IPS DF 4.7 (cell line): ENCODE data around the gene CTBP1.
"Not testable (repeated sequence)": the region's sequence is repeated elsewhere in the genome, so short reads cannot be mapped to it uniquely, and the experiment has no call there.

Source experiments
- DNase-seq: peaks from one replicate; pipeline ENCODE4 v3.0.0-alpha.2; 2013; ENCODE audit warnings: low spot score; ENCODE audit errors: extremely low read depth

The CTBP1 gene

DNA sequence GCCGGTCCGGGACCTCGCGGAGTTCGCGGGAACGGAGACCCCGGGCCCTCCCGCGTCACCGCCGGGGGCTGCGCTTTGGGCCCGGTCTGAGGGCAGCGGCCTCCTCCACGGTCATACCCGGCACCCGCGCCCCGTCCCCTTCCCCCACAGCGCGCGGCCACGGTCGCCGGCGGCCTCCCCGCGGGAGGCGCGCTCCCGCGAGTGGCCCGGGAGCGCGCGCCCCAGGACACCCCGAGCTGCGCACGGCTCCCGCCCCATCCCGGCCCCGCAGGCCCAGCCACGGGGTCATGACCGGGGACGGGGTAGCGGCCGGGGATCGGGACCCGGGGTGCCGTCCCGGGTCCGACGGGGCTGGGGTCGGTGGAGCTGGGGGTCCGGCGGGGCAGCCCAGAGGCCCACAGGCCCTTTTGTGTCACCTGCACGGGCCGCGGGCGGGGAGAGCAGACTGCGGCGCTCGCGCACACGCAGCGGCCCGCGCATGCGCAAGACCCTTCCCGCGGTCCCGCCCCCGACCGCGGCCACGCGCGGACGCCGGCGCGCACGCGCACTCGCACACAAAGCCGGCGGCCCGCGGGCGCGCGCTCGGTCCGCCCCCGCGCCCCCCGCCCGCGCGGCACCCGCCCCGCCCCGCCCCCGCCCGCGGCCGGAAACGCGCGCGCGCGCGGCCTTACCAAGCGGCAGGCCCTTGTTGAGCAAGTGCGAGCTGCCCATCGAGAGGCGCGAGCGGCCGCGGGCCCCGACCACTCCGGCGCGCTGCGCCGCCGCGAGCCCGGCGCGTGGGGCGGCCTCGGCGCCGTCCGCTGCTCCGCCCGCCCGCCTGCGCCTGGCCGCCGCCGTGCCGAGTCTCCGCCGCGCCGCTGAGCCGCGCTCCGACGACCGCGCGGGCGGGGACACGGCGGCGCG, at the start of gene CTBP1:
TSS of gene CTBP1 (minus strand) at position 886 of the 903 bp plus-strand sequence. CDS start 7,799 bp downstream, outside the sequence.
- no peak for DNase-seq

DNA sequence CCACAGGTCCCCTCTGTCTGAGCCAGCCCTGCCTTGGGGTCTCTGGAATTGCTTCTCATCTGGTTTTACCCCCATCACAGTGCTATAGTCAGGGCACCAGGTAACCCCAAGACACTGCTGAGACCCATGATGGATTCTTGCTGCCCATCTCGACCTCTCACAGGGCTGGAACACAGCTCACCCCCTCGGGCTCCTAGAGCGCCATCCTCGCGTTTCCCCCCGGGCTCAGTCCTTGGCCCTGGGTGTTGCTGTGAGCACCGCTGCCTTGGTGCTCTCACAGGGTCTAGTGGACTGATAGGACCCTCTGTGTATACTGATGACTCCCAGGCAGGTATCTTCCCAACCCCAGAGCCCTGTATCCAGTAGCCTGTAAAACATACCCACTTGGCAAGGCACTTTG, 49.5 kb upstream of the CTBP1 start:
- DNase-seq = no peak

DNA sequence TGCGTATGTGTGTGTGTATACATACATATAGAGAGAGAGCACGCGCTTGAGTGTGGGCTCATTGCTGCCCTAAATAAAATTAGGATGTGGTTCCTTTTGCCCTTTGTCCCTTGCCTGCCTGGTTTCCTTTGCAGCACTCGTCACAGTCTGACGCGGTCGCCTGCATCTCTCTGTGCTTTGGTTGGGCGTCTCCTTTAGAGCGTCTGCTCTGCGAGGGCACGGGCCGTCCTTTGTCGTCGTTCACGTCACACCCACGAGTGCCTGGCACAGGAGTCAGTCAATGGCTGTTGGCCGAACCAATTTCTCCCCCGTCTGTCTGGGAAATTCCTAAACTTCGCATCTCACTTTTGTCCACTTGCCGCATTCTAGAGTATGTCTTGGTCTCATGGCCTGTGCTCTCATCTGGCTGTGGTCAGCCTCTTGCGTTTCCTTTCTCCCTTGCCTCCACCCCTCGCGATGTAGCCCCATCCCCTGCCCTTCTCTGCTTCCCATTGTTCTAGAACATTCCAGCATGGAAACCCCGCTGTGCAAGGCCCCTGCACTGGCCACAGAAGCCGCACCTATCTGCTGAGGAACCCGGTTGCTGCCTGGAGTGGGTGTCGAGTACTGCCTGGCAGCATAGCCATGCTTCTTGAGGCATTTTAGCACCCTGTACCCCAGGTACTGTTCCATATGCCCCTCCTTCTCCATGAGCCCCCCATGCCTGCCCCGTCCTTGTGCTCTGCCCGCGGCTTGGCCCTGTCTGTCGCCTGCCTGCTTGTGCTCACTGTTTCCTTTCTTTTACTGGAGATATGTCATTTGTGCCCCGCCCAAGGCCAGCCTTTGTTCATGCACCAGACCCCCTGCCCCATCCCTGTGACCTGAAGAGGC, 48.8 kb upstream of the CTBP1 start:
- DNase-seq = no peak

DNA sequence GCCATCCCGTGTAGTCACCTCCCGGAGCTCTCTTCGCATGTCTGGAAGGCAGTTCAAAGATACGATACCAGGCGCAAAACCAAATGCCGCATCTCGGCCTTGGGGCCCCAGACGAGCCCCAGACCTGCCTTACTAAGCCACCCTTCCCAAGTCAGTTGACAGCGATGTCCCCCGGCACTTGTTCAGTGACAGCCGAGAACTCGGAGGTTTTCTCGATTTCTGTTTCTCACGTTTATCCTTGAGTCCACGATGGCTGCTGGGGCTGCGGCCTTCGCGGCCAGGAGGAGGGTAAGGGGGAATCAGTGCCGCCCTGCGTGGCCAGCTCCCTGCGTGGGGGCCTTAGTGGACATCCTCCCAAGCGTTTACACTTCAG, 48.1 kb upstream of the CTBP1 start:
- no peak for DNase-seq

DNA sequence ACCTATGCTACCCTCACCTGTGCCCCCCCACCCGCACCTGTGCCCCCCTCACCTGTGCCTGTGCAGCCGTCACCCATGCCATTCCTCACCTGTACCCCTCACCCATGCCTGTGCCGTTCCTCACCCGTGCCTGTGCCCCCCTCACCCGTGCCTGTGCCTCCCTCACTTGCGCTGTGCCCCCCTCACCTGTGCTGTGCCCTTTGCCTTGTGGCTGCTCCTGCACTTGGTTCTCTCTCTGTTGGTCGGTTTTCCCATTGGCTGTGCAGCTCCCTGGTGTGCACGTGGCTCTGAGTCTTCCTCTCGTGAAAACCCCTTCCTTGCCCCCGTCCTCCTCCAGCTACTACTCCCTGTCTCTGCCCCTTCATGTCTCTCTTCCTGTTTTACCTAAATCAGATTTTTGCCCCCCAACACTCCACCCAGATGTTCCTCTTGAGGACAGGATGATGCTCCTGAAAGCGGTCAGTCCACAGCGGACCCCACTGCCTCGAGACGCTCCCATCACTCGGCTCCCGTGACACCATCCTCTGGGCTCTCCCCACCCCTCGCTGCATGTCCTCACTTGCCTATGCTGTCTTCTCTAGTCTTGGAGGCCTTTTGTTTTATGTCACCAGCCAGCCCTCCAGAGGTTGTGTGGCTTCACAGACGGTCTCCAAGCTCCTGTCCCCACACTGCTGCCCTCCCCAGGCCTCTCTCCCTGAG, 47.5 kb upstream of the CTBP1 start:
- DNase-seq = no peak

DNA sequence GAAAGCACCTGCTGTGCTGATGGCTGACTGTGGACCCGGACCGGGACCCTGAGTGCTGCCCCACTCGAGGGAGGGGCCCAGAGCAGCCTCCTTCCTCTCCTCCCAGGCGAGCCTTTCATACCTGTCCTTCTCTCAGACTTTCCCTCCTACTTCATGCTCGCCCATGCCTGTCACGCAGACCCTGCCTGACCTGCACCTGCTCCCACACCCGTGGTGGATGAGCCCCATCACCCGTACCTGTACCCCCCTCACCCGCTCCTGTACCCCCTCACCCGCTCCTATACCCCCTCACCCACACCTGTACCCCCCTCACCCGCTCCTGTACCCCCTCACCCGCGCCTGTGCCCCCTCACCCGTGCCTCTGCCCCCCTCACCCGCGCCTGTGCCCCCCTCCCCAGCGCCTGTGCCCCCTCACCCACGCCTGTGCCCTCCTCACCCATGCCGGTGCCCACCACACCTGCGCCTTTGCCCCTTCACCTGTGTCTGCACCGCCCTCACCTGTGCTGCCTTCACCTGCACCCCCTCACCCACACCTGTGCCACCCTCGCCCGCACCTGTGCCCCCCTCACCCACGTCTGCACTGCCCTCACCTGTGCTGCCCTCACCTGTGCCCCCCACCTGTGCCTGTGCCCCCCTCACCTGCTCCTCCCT, 46.6 kb upstream of the CTBP1 start:
- DNase-seq = no peak

DNA sequence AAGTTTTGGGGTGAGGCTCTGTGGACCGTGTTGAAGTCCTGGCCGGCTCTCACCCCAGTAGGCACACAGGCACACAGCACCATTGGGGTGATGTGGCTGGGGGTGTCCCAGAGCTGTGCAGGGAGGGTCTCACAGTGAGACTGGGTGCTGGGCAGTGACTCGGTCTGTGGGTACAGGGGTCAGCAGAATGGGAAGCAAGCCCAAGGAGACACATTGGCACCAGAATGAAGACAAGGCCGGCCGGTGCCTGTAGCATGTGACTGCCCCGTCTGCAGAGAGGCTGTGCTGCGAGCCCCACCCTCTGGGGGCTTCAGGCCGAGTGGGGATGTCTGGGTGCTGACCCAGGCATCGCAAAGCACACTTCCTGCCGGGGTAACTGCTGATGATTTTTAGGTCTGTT, 46.0 kb upstream of the CTBP1 start:
- no peak for DNase-seq

DNA sequence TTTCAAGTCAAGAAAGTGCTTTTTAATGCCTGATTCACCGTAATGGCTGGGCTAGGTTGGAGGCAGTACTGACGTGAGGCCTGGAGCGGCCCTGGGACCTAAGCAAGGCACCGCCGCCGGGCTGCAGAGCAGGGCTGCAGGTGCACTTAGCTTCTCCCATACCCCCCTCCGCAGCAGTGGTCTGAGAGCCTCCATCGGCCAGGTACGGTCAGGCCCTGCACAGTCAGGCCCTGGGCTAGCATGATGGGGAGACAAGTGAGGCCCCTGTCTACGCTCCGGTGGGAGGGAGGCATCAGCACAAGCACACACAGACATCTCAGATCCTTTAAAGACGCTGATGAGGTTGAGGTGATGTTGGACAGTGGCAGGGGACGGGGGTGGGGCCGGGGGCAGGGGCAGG, 45.5 kb upstream of the CTBP1 start:
- DNase-seq = no peak

DNA sequence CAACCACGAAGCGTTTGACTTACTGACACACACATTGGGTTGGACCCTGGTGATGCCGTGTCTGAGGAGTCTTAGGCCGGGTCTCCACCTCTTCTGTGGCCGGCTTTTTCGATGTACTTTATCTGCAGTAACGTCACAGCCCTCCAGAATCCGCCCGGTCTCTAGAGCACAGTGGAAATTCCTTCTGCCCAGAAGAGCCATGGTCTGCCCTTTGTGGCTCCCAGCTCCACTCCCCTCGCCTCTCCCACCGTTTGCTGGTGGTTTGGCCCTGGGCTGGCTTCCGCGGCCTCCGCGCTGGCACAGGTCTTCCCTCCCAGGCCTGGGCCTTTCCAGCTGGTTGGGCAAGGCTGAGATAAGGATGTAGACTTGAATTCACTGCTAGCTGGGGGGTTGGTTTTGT, 45.1 kb upstream of the CTBP1 start:
- DNase-seq = no peak

DNA sequence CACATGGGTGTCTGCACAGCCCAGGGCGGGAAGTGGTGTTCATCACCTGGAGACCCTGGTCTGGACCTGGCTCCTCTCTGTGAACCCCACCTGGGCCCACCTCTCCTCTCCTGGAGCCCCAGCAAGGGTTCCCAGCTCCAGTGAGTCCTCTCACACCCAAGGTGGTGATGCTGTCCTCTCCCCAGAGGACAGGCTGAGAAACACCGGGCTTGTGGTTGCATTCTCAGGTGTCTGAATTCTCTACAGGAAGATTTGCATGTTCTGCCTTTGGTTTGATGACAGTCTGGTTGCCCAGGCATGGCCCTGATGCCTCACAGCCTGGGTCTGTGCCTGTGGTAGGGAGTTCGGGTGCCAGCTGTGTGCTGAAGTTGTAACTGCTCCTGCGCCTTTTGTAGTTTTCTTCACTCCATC, 44.6 kb upstream of the CTBP1 start:
- DNase-seq = no peak

DNA sequence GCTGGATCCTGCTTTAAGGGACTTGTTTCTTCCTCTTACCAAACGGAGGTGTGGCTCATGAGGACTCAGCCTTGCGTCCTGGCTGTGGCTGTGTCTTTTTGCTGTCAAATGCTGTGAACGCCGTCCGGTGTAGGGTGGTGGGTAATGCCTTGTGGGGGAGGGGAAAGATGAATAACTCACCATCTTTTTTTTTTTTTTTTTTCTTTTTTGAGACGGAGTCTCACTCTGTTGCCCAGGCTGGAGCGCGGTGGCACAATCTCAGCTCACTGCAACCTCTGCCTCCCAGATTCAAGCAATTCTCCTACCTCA, 43.7 kb upstream of the CTBP1 start:
- not testable (repeated sequence) for DNase-seq

DNA sequence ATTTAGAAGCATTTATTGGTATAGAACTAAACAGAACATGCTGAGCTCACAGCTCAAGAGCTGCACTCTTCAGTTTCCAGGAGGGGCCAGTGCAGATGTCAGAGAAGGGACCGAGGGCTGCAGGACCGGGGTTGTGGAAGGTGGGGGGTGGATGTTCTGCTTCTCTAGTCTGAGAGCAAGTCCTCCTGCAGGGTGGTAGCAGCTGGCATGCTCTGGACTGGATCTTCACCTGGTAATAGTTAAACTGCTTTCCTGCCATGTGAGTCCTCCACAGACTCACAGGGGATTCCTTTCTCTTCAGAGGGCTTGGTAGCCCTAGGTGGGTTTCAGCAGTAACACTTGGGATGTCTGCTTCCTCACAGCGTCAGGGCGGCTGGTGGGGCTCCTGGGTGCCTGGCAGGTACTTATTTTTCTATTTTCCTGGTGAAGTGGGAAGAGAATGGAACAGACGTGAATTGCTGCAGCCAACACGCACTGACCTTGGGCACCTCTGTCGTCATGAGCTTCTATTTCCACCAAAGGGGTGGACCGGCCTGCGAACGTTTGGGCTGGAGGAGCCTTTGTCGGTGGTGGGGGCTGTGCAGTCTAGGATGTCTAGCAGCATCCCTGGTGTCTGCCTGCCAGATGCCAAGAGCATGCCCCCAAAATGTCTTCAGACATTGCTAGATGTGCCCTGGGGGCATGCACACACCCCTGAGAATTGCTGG, 43.2 kb upstream of the CTBP1 start:
- DNase-seq = no peak

DNA sequence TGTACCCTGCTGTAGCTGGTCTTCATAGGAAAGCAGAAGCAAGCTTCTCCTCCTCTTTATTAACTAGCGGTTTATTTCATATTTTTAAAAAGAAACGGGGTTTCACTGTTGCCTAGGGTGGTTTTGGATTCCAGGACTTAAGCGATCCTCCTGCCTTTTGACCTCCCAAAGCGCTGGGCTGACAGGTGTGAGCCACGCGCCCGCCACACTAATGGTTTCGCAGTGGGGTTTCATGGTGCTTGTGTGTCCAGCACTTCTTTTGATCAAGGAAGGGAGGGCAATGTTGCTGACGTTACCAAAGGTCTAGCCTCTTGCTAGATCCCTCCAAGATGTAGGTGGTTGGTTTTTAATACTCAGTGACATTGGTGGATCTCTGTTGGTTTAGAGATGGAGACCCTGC, 42.2 kb upstream of the CTBP1 start:
- no peak for DNase-seq

DNA sequence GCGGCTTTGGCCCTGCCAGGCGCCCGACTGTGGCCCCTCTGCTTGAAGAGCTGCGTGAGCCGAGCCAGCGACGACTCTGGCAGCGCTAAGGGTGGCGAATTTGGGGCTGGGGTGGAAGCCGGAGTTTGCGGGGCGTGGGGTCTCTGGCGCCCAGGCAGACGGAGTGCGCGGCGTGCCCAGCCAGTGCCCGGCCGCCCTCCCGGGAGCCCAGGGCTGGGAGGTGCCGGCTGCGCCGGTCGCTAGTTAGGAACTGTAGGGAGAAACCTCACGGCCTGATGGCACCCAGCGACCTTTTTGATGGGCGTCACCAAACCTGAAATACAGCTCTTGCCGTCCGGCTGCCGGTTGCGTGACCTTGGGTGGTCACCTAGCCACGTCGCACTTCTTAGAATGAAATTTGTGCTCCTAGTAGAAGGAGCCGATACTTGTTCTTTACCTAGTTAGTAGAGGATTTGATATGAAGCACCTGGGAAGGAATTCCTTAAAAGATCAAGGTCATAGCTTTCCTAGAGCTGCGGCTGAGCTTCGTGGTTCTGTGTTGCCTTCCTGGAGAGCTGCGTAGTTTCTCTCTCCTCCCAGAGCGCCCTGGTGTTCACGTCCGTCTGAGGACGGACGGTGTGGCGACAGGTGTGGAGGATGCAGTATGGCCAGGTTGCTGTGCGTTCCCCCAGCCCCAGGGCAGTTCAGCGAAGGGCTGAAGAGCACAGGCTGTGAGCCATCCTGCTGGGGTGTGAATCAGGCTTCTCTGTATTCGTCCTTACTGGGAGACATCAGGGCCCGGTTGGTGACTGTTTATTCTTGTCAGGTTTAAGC, 41.4 kb upstream of the CTBP1 start:
- DNase-seq = no peak

DNA sequence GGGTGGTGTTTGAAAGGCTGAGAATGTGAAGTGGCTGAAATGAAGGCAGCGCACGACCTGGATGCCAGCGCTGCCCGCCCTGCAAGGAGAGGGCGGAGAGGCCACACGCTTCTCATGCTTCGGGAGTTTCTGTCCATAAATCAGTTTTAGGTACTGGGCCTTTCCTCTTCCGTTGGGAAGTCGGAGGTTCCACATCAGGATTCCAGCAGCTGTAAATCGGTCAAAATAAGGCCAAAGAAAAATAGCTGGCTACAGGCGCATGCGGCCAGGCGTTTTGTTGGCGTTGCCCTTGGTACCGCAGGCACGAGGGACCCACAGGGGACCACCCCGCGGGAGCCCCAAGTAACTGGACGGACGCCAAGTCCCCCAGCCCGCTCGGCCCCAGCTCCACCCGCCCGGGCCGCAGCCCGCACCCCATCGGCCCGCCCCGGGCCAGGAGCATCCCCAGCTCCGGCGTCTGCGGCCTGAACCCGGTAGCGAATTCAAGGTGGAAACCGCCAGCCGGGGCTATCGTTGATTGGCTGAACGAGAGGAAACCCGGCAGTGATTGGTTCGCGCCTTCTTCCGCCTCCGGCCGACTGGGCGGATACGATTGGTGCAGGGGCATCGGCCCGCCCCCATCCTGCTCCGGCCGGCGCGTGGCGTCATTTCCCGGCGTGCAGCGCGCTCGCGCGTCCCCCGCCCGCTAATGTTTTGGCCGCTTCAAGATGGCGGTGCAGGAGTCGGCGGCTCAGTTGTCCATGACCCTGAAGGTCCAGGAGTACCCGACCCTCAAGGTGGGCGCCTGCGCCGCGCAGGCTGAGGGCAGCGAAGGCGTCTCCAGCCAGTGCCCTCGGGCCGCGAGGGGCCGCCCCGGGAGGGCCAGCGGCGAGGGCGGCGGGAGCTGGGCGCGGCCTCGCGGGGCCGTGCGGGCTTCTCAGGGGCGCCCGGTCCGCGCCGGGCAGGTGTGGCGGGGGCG, 40.6 kb upstream of the CTBP1 start, which contains the start of gene MAEA:
TSS of gene MAEA (plus strand) at position 685 of the 958 bp plus-strand sequence. CDS start at position 708, 23 bp downstream.
- peak; percentile 87 for DNase-seq

DNA sequence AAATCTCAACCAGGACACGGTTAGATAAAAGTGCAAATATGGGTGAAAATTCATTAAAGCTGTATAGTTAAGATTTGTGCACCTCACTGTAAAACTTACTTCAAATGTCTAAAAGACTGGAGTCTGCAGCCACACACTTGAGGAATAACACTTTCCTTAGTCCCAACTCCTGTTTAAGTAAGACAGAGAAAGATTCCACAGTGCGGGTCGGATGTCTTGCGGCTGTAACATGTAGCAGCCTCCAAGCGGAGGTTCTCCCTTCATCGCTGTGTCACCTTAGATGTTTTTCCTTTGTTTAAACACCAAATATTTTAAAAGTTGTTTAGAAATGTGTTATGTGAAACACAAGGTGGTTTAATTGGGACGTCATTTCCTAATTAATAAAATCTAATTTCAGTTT, 39.9 kb upstream of the CTBP1 start:
- DNase-seq = no peak

DNA sequence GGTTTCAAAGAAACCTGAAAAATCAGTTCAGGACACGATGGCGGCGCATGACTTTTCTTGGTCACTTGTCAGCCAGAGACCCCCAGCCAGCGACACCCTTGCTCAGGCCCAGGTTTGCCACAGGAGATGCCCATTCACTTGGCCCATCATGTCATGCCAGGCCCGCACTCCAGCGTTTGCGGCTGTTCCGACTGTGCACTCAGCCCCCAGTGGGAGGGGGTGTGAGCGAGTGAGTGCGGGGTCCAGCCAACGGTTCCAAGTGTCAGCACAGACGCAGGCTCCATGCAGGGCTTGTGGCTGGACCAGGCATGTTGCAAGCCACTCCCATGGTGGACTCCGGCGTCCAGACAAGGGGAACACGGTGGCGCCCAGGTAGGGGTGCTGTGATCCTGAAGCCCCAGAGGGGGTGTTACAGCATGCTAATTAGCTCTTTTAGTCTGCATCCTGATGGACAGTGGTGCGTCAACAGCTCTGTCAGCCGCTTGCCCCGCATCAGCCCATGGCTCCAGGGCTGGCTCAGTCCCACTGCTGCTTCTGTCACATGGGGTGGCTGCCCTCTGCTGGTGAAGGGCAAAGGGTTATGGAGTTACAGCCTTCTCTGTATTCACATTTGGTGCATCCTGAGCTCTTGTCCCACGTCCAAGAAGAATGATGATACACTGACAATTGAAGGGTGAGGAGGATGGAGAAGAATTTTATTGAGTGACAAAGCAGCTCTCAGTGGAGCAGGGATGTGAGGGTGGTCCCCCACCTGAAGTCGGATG, 37.0 kb upstream of the CTBP1 start:
- no peak for DNase-seq
